Transverse colon (tissue), 4 donors: Measurements from ENCODE around the gene PDZD2.

Experiments used
- CTCF ChIP-seq, 5 experiments: fragments of 200-600 bp in 3 of 5; fragments of 450-650 bp in 2 of 5; sonication (generic) in 3 of 5; IDR thresholded peaks; 1 replicate in 2 of 5; 2 replicates in 3 of 5; pipeline ENCODE4 v1.5.1; 2016 to 2017; ENCODE audit warnings: antibody characterized with exemption in 5 of 5, inconsistent platforms in 3 of 5, mild to moderate bottlenecking in 2 of 5, moderate library complexity in 1 of 5
- EP300 ChIP-seq: sonication (generic); formaldehyde crosslinking; IDR thresholded peaks from one replicate; pipeline ENCODE4 v1.6.1; 2017; ENCODE audit warnings: antibody characterized with exemption, low read depth
- POLR2A ChIP-seq: fragments of 450-650 bp; IDR thresholded peaks from one replicate; pipeline ENCODE4 v1.6.1; 2016; ENCODE audit warnings: antibody characterized with exemption, mild to moderate bottlenecking, moderate library complexity
- POLR2AphosphoS5 ChIP-seq, 3 donors: sonication (generic); formaldehyde crosslinking; IDR thresholded peaks; one replicate each; pipeline ENCODE4 v1.6.1; 2016; ENCODE audit warnings: antibody characterized with exemption in 3 of 3

GRCh38 chr5:32156635-32157034 is 517.7 kb downstream of the PDZD2 start:
- no peak for TF ChIP-seq POLR2AphosphoS5 (IDR thresholded peaks at IDR 0.05)
- no peak for TF ChIP-seq CTCF (IDR thresholded peaks at IDR 0.05)
- TF ChIP-seq EP300 = no peak
- TF ChIP-seq POLR2A = no peak
